ENCODE results near the gene RAP1GAP.
A peak's percentile ranks its signal among the peaks of the same experiment; 100 is the strongest.

Gene RAP1GAP

GRCh38 chr1:21669258-21670058, at the start of gene RAP1GAP:
TSS of gene RAP1GAP (minus strand) at chr1:21669357. CDS start at chr1:21620032, 49,325 bp downstream.
- DNase-seq (ENCODE audit: low spot score) = peak; percentile 11

- DNase-seq (ENCODE audit: low spot score) = no peak
Measured at GRCh38 chr1:21716169-21716568, 47.0 kb upstream of the RAP1GAP start.

GRCh38 chr1:21707891-21708290, 38.7 kb upstream of the RAP1GAP start:
- DNase-seq (ENCODE audit: low spot score) = no peak

- DNase-seq (ENCODE audit: low spot score) = no peak
Measured at GRCh38 chr1:21707086-21707840, 38.1 kb upstream of the RAP1GAP start.

- no peak for DNase-seq (ENCODE audit: low spot score)
Measured at GRCh38 chr1:21706151-21706835, 37.1 kb upstream of the RAP1GAP start.

- no peak for DNase-seq (ENCODE audit: low spot score)
Measured at GRCh38 chr1:21705303-21705980, 36.3 kb upstream of the RAP1GAP start.

GRCh38 chr1:21704145-21704544, 35.0 kb upstream of the RAP1GAP start:
- no peak for DNase-seq (ENCODE audit: low spot score)

GRCh38 chr1:21703318-21703963, 34.3 kb upstream of the RAP1GAP start:
- DNase-seq (ENCODE audit: low spot score) = no peak

- DNase-seq (ENCODE audit: low spot score) = no peak
Measured at GRCh38 chr1:21702780-21703179, 33.6 kb upstream of the RAP1GAP start.

GRCh38 chr1:21701401-21701800, 32.2 kb upstream of the RAP1GAP start:
- no peak for DNase-seq (ENCODE audit: low spot score)

GRCh38 chr1:21700094-21700493, 30.9 kb upstream of the RAP1GAP start:
- DNase-seq (ENCODE audit: low spot score) = no peak

- DNase-seq (ENCODE audit: low spot score) = no peak
Measured at GRCh38 chr1:21696931-21697330, 27.8 kb upstream of the RAP1GAP start.

GRCh38 chr1:21693732-21694131, 24.6 kb upstream of the RAP1GAP start:
- no peak for DNase-seq (ENCODE audit: low spot score)

- no peak for DNase-seq (ENCODE audit: low spot score)
Measured at GRCh38 chr1:21691739-21692138, 22.6 kb upstream of the RAP1GAP start.

- DNase-seq (ENCODE audit: low spot score) = no peak
Measured at GRCh38 chr1:21689661-21690372, 20.7 kb upstream of the RAP1GAP start.

- no peak for DNase-seq (ENCODE audit: low spot score)
Measured at GRCh38 chr1:21687081-21687529, 17.9 kb upstream of the RAP1GAP start.

- no peak for DNase-seq (ENCODE audit: low spot score)
Measured at GRCh38 chr1:21685946-21686678, 17.0 kb upstream of the RAP1GAP start.

- DNase-seq (ENCODE audit: low spot score) = no peak
Measured at GRCh38 chr1:21681426-21681825, 12.3 kb upstream of the RAP1GAP start.

- DNase-seq (ENCODE audit: low spot score) = no peak
Measured at GRCh38 chr1:21680918-21681317, 11.8 kb upstream of the RAP1GAP start.

- no peak for DNase-seq (ENCODE audit: low spot score)
Measured at GRCh38 chr1:21680381-21680780, 11.2 kb upstream of the RAP1GAP start.
